SW 1271 (cell line): ENCODE results near the gene TUBGCP6.
"Not testable (repeated sequence)": the region's sequence is repeated elsewhere in the genome, so short reads cannot be mapped to it uniquely, and the experiment has no call there.

Source experiments
- DNase-seq, 2 experiments: peaks; one replicate each; lab custom pipeline; 2025; lab: John Stamatoyannopoulos, UW

The TUBGCP6 gene

DNA sequence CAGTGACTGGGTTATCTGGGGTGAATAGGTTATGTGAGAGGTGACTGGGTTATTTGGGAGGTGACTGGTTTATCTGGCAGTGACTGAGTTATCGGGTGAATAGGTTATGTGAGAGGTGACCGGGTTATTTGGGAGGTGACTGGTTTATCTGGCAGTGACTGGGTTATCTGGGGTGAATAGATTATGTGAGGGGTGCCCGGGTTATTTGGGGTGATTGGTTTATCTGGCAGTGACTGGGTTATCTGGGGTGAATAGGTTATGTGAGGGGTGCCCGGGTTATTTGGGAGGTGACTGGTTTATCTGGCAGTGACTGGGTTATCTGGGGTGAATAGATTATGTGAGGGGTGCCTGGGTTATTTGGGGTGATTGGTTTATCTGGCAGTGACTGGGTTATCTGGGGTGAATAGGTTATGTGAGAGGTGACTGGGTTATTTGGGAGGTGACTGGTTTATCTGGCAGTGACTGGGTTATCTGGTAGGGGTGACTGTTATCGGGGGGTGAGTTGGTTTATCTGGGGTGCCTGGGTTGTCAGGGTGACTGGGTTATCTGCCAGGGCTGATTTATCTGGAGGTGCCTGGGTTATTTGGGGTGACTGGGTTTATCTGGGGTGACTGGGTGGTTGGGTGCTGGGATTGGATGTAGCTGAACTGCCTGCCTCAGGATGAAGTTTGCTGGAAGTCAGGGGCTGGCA is 76.2 kb downstream of the TUBGCP6 start:
- not testable (repeated sequence) for DNase-seq

DNA sequence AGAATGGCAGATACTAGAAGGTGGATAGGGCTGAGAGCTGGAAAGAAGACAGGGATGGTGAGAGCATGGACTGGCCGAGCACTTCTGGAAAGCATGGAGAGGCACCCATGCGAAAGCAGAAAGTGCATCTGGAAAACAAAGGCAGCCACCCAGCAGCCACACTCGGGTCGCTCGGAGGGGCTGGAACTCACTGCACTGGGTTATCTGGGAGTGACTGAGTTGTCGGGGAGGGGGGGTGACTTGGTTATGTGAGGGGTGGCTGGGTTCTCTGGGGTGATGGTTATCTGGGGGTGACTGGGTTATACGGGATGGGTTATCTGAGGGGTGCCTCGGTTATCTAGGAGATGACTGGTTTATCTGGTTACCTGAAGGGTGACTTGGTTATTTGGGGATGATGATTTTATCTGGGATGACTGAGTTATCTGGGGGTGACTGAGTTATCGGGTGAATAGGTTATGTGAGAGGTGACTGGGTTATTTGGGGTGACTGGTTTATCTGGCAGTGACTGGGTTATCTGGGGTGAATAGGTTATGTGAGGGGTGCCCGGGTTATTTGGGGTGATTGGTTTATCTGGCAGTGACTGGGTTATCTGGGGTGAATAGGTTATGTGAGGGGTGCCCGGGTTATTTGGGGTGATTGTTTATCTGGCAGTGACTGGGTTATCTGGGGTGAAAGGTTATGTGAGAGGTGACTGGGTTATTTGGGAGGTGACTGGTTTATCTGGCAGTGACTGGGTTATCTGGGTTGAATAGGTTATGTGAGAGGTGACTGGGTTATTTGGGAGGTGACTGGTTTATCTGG is 76.9 kb downstream of the TUBGCP6 start:
- no peak for DNase-seq
